Peyer's patch (tissue), 4 donors: ENCODE results near the gene RBM18.

Experiments used
- POLR2A ChIP-seq, 2 donors: fragments of 450-650 bp; IDR thresholded peaks; one replicate each; pipeline ENCODE4 v1.5.1; 2017; ENCODE audit warnings: antibody characterized with exemption in 2 of 2, mild to moderate bottlenecking in 2 of 2, moderate library complexity in 2 of 2
- TF ChIP-seq, protein P1 (sequence below), 6 experiments: fragments of 450-650 bp in 4 of 6; fragments of 200-600 bp in 2 of 6; sonication (generic) in 1 of 6; IDR thresholded peaks; one replicate each; pipeline ENCODE4 v1.5.1; 2017 to 2019; ENCODE audit warnings: antibody characterized with exemption in 6 of 6, mild to moderate bottlenecking in 3 of 6, moderate library complexity in 1 of 6

DNA sequence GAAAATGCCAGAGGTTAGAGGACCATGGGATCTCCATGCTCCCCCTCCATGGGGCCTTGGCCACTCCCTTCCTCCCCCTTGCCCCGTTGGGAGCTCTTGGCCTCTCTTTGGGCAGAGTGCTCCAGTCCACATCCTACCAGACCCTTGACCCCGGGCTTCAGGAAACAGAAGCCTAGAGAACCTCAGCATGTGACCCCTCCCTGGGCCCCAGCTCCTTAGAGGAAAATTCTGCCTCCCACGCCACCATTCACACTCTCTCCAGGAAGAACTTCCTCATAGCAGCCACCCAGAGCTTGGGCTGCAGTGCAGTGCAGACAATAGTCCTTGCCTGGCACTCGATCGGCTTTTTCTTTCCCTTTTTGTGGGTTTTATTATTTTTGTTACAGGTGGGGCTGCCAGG, 41.8 kb downstream of the RBM18 start:
- TF ChIP-seq, protein P1, sequence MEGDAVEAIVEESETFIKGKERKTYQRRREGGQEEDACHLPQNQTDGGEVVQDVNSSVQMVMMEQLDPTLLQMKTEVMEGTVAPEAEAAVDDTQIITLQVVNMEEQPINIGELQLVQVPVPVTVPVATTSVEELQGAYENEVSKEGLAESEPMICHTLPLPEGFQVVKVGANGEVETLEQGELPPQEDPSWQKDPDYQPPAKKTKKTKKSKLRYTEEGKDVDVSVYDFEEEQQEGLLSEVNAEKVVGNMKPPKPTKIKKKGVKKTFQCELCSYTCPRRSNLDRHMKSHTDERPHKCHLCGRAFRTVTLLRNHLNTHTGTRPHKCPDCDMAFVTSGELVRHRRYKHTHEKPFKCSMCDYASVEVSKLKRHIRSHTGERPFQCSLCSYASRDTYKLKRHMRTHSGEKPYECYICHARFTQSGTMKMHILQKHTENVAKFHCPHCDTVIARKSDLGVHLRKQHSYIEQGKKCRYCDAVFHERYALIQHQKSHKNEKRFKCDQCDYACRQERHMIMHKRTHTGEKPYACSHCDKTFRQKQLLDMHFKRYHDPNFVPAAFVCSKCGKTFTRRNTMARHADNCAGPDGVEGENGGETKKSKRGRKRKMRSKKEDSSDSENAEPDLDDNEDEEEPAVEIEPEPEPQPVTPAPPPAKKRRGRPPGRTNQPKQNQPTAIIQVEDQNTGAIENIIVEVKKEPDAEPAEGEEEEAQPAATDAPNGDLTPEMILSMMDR (IDR thresholded peaks at IDR 0.05), result no peak
- TF ChIP-seq POLR2A (IDR thresholded peaks at IDR 0.05), result no peak
